ENCODE results near the gene RTF1. TPM values are rescaled to one million over a fixed set of nuclear protein-coding genes. Genes with fewer than 3 reads are reported as not detected.
"Not testable (repeated sequence)": the region's sequence is repeated elsewhere in the genome, so short reads cannot be mapped to it uniquely, and the experiment has no call there.

RTF1 gene
- polyA plus RNA-seq (2013, experiment 1 of 2): 46.5 TPM
- polyA plus RNA-seq (2013, experiment 2 of 2): 48.1 TPM

DNA sequence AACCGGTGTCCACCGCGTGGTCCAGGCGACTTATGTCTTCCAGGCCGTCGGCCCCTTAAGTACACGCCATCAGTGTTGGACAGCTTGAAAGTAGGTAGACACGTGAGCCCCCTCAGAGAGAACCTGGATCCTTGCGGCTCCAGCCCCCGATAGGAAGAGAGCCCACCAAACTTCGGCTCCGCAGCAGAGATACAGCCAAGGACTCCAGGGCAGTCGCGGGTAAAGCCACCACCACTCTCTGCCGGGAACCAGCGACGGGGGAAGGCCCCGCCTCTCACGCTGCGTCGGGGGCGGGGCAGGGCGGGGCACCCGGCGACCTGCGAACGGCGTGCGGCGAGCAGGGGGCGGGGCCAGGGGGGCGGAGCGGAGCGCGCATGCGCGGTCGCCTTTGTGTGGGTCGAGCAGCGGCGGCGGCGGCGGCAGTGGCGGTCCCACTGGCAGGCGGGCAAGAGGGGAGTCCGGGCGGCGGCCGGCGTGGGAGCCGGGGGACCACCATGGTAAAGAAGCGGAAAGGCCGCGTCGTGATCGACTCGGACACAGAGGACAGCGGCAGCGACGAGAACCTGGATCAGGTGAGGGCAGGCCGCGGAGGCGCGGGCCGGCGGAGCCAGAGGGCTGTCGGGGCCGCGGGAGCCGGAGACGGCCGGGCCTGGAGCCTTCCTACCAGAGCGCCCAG is at the start of gene RTF1:
Gene RTF1 (plus strand): TSS at position 354 of the 676 bp plus-strand sequence. CDS start 21 bp downstream, at position 375.
- Histone ChIP-seq H3K27me3 (ENCODE audit: insufficient read depth, low read length, poor library complexity) (no peaks in the 10 kb centered on the region), H3K18ac (ENCODE audit: low read length) (peak within 1 kb of the TSS; percentile 70), H2BK15ac (replicated peaks; ENCODE audit: low read depth) (no peak within 1 kb of the TSS), H4K5ac (ENCODE audit: low read length) (no peak within 1 kb of the TSS), H4K8ac (ENCODE audit: low read depth, low read length) (no peak within 1 kb of the TSS), H3K56ac (ENCODE audit: low read length) (peak within 1 kb of the TSS; percentile 95), H2BK120ac (ENCODE audit: low read depth, low read length) (no peak within 1 kb of the TSS), H2AK5ac (ENCODE audit: low read length) (no peak within 1 kb of the TSS), H3K27ac (ENCODE audit: low read depth, low read length) (peak within 1 kb of the TSS; percentile 40), H3K23ac (ENCODE audit: low read length) (peak within 1 kb of the TSS; percentile 89), H3K4ac (ENCODE audit: low read depth, low read length) (no peak within 1 kb of the TSS), H3K4me3 (ENCODE audit: low read length) (peak within 1 kb of the TSS; percentile 93), H3K79me2 (ENCODE audit: control insufficient read depth, insufficient read depth, low read length) (peaks cover 35% of the 10 kb centered on the region), H3K79me1 (ENCODE audit: low read length) (peaks cover 11% of the 10 kb centered on the region), H3K36me3 (ENCODE audit: control insufficient read depth, insufficient read depth, low read length) (no peaks in the 10 kb centered on the region), H3K9ac (ENCODE audit: low read length) (peak within 1 kb of the TSS; percentile 97), H2BK5ac (ENCODE audit: low read length) (no peak within 1 kb of the TSS), H3K4me2 (ENCODE audit: low read length) (peak within 1 kb of the TSS; percentile 99), H3K4me1 (ENCODE audit: control insufficient read depth, low read depth, low read length) (no peaks in the 10 kb centered on the region)
- peak; percentile 94 for DNase-seq
- WGBS (ENCODE audit: extremely low coverage, insufficient coverage, low lambda C conversion rate): no CpG with 5 or more reads among the region's 74 CpGs

DNA sequence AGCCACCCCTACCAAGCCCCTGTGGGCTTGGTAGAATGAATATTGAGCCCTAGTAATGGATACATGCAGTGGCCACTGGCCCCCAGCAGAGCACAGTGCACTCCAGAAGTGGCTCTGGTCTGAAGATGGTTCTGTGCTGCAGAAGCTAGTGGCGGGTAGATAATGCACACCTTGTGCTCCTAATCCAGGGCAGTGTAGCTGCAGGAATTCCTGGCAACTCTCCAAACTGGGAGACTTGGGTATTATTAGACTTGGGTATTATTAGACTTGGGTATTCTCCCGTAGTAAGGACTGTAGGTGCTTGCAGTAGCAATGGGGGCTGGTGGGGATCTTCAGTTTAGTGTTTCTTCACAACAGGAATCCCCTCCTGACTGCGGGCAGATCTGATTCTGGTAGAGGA is 49.5 kb upstream of the RTF1 start:
- Histone ChIP-seq H3K4me1 (ENCODE audit: control insufficient read depth, low read depth, low read length) (no peaks in the 10 kb centered on the region), H4K5ac (ENCODE audit: low read length) (no peak overlapping the region), H3K4ac (ENCODE audit: low read depth, low read length) (no peak overlapping the region), H3K79me2 (ENCODE audit: control insufficient read depth, insufficient read depth, low read length) (no peaks in the 10 kb centered on the region), H3K27me3 (ENCODE audit: insufficient read depth, low read length, poor library complexity) (no peaks in the 10 kb centered on the region), H3K27ac (ENCODE audit: low read depth, low read length) (no peak overlapping the region), H3K56ac (ENCODE audit: low read length) (no peak overlapping the region), H2BK120ac (ENCODE audit: low read depth, low read length) (no peak overlapping the region), H3K36me3 (ENCODE audit: control insufficient read depth, insufficient read depth, low read length) (peaks cover 15% of the 10 kb centered on the region), H3K4me3 (ENCODE audit: low read length) (no peak overlapping the region), H3K4me2 (ENCODE audit: low read length) (no peak overlapping the region), H4K8ac (ENCODE audit: low read depth, low read length) (no peak overlapping the region), H3K18ac (ENCODE audit: low read length) (no peak overlapping the region), H2BK5ac (ENCODE audit: low read length) (no peak overlapping the region), H3K79me1 (ENCODE audit: low read length) (no peaks in the 10 kb centered on the region), H2AK5ac (ENCODE audit: low read length) (no peak overlapping the region), H3K23ac (ENCODE audit: low read length) (no peak overlapping the region), H2BK15ac (replicated peaks; ENCODE audit: low read depth) (no peak overlapping the region), H3K9ac (ENCODE audit: low read length) (no peak overlapping the region)
- no CpG with 5 or more reads among the region's 3 CpGs for WGBS (ENCODE audit: extremely low coverage, insufficient coverage, low lambda C conversion rate)
- no peak for DNase-seq

DNA sequence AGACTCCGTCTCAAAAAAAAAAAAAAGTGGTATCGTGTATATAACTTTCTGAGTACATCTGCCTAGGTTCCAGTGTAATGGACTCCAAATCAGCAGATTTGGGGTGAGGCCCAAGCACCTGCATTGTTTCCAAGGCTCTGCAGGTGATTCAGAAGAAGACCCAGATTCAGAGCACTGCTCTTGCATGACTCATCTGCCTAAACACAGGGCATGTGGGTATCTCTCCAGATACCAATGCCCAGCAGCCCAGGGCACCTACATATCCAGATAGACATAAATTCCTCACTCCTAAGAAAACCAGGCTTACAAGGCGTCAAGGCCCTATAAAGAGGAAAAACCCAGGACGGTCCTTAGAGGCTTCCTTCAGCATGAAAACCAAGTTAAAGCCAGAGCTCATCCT is 38.9 kb upstream of the RTF1 start:
- Histone ChIP-seq H3K4me1 (ENCODE audit: control insufficient read depth, low read depth, low read length) (no peaks in the 10 kb centered on the region), H3K36me3 (ENCODE audit: control insufficient read depth, insufficient read depth, low read length) (peaks cover 13% of the 10 kb centered on the region), H2BK5ac (ENCODE audit: low read length) (no peak overlapping the region), H3K4ac (ENCODE audit: low read depth, low read length) (no peak overlapping the region), H3K4me2 (ENCODE audit: low read length) (no peak overlapping the region), H3K79me2 (ENCODE audit: control insufficient read depth, insufficient read depth, low read length) (no peaks in the 10 kb centered on the region), H2AK5ac (ENCODE audit: low read length) (no peak overlapping the region), H4K5ac (ENCODE audit: low read length) (no peak overlapping the region), H3K27me3 (ENCODE audit: insufficient read depth, low read length, poor library complexity) (no peaks in the 10 kb centered on the region), H3K27ac (ENCODE audit: low read depth, low read length) (no peak overlapping the region), H3K9ac (ENCODE audit: low read length) (no peak overlapping the region), H3K56ac (ENCODE audit: low read length) (no peak overlapping the region), H2BK15ac (replicated peaks; ENCODE audit: low read depth) (no peak overlapping the region), H3K79me1 (ENCODE audit: low read length) (no peaks in the 10 kb centered on the region), H4K8ac (ENCODE audit: low read depth, low read length) (no peak overlapping the region), H2BK120ac (ENCODE audit: low read depth, low read length) (no peak overlapping the region), H3K18ac (ENCODE audit: low read length) (no peak overlapping the region), H3K23ac (ENCODE audit: low read length) (no peak overlapping the region), H3K4me3 (ENCODE audit: low read length) (no peak overlapping the region)
- DNase-seq: no peak
- WGBS (ENCODE audit: extremely low coverage, insufficient coverage, low lambda C conversion rate): no CpG with 5 or more reads among the region's 4 CpGs

DNA sequence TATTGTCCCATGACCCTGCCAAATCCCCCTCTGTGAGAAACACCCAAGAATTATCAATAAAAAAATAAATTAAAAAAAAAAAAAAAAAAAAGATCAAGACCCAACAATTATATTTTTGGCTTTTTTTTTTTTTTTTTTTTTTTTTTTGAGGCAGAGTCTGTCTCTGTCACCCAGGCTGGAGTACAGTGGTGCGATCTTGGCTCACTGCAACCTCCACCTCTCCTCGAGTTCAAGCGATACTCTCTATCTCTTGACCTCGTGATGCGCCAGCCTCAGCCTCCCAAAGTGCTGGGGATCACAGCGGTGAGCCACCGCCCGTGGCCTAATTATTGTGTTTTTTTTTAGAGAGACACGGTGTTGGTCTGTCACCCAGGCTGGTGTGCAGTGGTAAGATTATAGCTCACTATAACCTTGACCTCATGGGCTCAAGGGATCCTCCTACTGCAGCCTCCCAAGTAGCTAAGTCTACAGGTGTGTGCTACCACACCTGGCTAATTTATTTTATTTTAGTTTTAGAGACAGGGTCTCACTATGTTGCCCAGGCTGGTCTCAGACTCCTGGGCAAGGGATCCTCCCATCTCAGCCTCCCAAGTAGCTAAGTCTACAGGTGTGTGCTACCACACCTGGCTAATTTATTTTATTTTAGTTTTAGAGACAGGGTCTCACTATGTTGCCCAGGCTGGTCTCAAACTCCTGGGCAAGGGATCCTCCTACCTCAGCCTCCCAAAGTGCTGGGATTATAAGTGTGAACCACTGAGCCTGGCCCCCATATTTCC is 32.7 kb upstream of the RTF1 start:
- not testable (repeated sequence) for H3K27ac ChIP-seq (ENCODE audit: low read depth, low read length); H3K79me2 ChIP-seq (ENCODE audit: control insufficient read depth, insufficient read depth, low read length); DNase-seq; H2AK5ac ChIP-seq (ENCODE audit: low read length); H4K5ac ChIP-seq (ENCODE audit: low read length); H2BK120ac ChIP-seq (ENCODE audit: low read depth, low read length); H3K56ac ChIP-seq (ENCODE audit: low read length); H3K4me2 ChIP-seq (ENCODE audit: low read length); H3K79me1 ChIP-seq (ENCODE audit: low read length); H4K8ac ChIP-seq (ENCODE audit: low read depth, low read length); H2BK5ac ChIP-seq (ENCODE audit: low read length); H3K23ac ChIP-seq (ENCODE audit: low read length); H3K9ac ChIP-seq (ENCODE audit: low read length); H2BK15ac ChIP-seq (replicated peaks; ENCODE audit: low read depth); H3K4me1 ChIP-seq (ENCODE audit: control insufficient read depth, low read depth, low read length); H3K36me3 ChIP-seq (ENCODE audit: control insufficient read depth, insufficient read depth, low read length); H3K4ac ChIP-seq (ENCODE audit: low read depth, low read length); H3K27me3 ChIP-seq (ENCODE audit: insufficient read depth, low read length, poor library complexity); H3K4me3 ChIP-seq (ENCODE audit: low read length); H3K18ac ChIP-seq (ENCODE audit: low read length)
- WGBS (ENCODE audit: extremely low coverage, insufficient coverage, low lambda C conversion rate): no CpG with 5 or more reads among the region's 9 CpGs

DNA sequence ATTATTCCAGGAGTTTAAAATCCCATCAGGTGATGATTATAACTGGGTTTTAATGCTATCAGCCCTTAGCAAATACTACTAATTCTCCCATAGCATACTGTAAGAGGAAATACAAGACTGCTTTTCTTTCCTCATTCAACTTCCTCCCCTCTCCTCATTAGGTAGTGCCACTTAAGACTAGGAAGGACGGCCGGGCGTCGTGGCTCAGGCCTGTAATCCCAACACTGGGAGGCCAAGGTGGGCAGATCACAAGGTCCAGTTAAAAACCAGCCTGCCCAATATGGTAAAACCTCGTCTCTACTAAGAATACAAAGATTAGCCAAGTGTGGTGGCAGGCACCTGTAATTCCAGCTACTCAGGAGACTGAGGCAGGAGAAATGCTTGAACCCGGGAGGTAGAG is 29.2 kb upstream of the RTF1 start:
- Histone ChIP-seq H4K8ac (ENCODE audit: low read depth, low read length) (no peak overlapping the region), H3K36me3 (ENCODE audit: control insufficient read depth, insufficient read depth, low read length) (no peaks in the 10 kb centered on the region), H3K27me3 (ENCODE audit: insufficient read depth, low read length, poor library complexity) (no peaks in the 10 kb centered on the region), H4K5ac (ENCODE audit: low read length) (no peak overlapping the region), H3K4ac (ENCODE audit: low read depth, low read length) (no peak overlapping the region), H2BK15ac (replicated peaks; ENCODE audit: low read depth) (no peak overlapping the region), H3K27ac (ENCODE audit: low read depth, low read length) (no peak overlapping the region), H2BK120ac (ENCODE audit: low read depth, low read length) (no peak overlapping the region), H3K56ac (ENCODE audit: low read length) (no peak overlapping the region), H3K79me2 (ENCODE audit: control insufficient read depth, insufficient read depth, low read length) (no peaks in the 10 kb centered on the region), H3K79me1 (ENCODE audit: low read length) (no peaks in the 10 kb centered on the region), H3K23ac (ENCODE audit: low read length) (no peak overlapping the region), H3K4me1 (ENCODE audit: control insufficient read depth, low read depth, low read length) (no peaks in the 10 kb centered on the region), H3K9ac (ENCODE audit: low read length) (no peak overlapping the region), H2AK5ac (ENCODE audit: low read length) (no peak overlapping the region), H2BK5ac (ENCODE audit: low read length) (no peak overlapping the region), H3K4me3 (ENCODE audit: low read length) (no peak overlapping the region), H3K4me2 (ENCODE audit: low read length) (no peak overlapping the region), H3K18ac (ENCODE audit: low read length) (no peak overlapping the region)
- WGBS (ENCODE audit: extremely low coverage, insufficient coverage, low lambda C conversion rate): no CpG with 5 or more reads among the region's 6 CpGs
- DNase-seq: no peak
